IMR-90 (cell line): ENCODE data around the gene MOB3B. TPM values are rescaled to one million over a fixed set of nuclear protein-coding genes. Genes with fewer than 3 reads are reported as not detected.

Experiments
- ATAC-seq: fragments of 200-7000 bp; cut with Tn5 transposase; 2 replicates; pipeline ENCODE4 v1.9.1; 2020; ENCODE audit warnings: low read depth, mild to moderate bottlenecking, moderate library complexity
- BruUV-seq: library from RNA; stranded (reverse); fragments of 400-500 nt; replicated peaks from 2 replicates; lab custom pipeline; 2021; lab: Mats Ljungman, UMichigan
- CTCF ChIA-PET: fragments of 300-600 bp; formaldehyde crosslinking; extraction: SDS; loops from one replicate; lab custom pipeline; 2021; ENCODE audit warnings: antibody characterized with exemption; lab: Yijun Ruan, JAX
- POLR2A ChIA-PET: fragments of 300-600 bp; sonication (Branson Sonifier 250); formaldehyde crosslinking; loops from one replicate; lab custom pipeline; 2022; ENCODE audit warnings: antibody characterized with exemption; ENCODE audit not compliant: unreplicated experiment; lab: Charles Lee
- DNase-seq: peaks from one replicate; pipeline ENCODE4 v3.0.0; 2013
- H2AFZ ChIP-seq: replicated peaks from 2 replicates; pipeline ENCODE3; 2013; ENCODE audit warnings: low read length, mild to moderate bottlenecking; ENCODE audit not compliant: poor library complexity
- H2AK5ac ChIP-seq: 2 replicates; pipeline ENCODE4 v1.6.1; 2013; ENCODE audit warnings: low read depth, low read length, inconsistent platforms
- H2AK9ac ChIP-seq: replicated peaks from 2 replicates; pipeline ENCODE3; 2013; ENCODE audit warnings: mild to moderate bottlenecking, low read depth, low read length, moderate library complexity; ENCODE audit not compliant: poor library complexity
- H2BK120ac ChIP-seq: 2 replicates; pipeline ENCODE4 v1.6.1; 2013; ENCODE audit warnings: low read depth, low read length, inconsistent platforms
- H2BK15ac ChIP-seq: 3 replicates; pipeline ENCODE4 v1.6.1; 2013; ENCODE audit warnings: low read depth, low read length, inconsistent platforms
- H2BK20ac ChIP-seq: 2 replicates; pipeline ENCODE4 v1.6.1; 2013; ENCODE audit warnings: low read depth, mild to moderate bottlenecking, inconsistent platforms, low read length, moderate library complexity
- H2BK5ac ChIP-seq: 2 replicates; pipeline ENCODE4 v1.6.1; 2013; ENCODE audit warnings: mild to moderate bottlenecking, low read depth, low read length, inconsistent platforms; ENCODE audit not compliant: poor library complexity, severe bottlenecking
- H3K14ac ChIP-seq: replicated peaks from 2 replicates; pipeline ENCODE4 v1.6.1; 2013; ENCODE audit warnings: low read depth, low read length, inconsistent platforms
- H3K18ac ChIP-seq: 2 replicates; pipeline ENCODE4 v1.6.1; 2013; ENCODE audit warnings: low read depth, low read length, control low read depth
- H3K23ac ChIP-seq: 2 replicates; pipeline ENCODE4 v1.6.1; 2013; ENCODE audit warnings: low read depth, low read length, inconsistent platforms
- H3K27ac ChIP-seq: 2 replicates; pipeline ENCODE4 v1.5.1; 2013; ENCODE audit warnings: mild to moderate bottlenecking, control low read depth, low read length; ENCODE audit not compliant: insufficient read depth
- H3K27me3 ChIP-seq: 2 replicates; pipeline ENCODE4 v1.6.1; 2013; ENCODE audit warnings: low read length; ENCODE audit not compliant: control insufficient read depth, insufficient read depth
- H3K36me3 ChIP-seq: 2 replicates; pipeline ENCODE4 v1.6.1; 2013; ENCODE audit warnings: low read length, mixed read lengths; ENCODE audit not compliant: control insufficient read depth, insufficient read depth
- H3K4ac ChIP-seq: 2 replicates; pipeline ENCODE4 v1.6.1; 2013; ENCODE audit warnings: low read depth, low read length, inconsistent platforms
- H3K4me1 ChIP-seq: 2 replicates; pipeline ENCODE4 v1.6.1; 2013; ENCODE audit warnings: low read length, mixed read lengths; ENCODE audit not compliant: control insufficient read depth, insufficient read depth
- H3K4me2 ChIP-seq: 2 replicates; pipeline ENCODE4 v1.6.1; 2013; ENCODE audit warnings: low read depth, mild to moderate bottlenecking, control low read depth, low read length, moderate library complexity
- H3K4me3 ChIP-seq: 2 replicates; pipeline ENCODE4 v1.5.1; 2013; ENCODE audit warnings: low read depth, mild to moderate bottlenecking, control low read depth, low read length, moderate library complexity; ENCODE audit not compliant: insufficient read depth
- H3K56ac ChIP-seq: 2 replicates; pipeline ENCODE4 v1.6.1; 2013; ENCODE audit warnings: low read length, inconsistent platforms; ENCODE audit not compliant: insufficient read depth; ENCODE audit errors: extremely low read depth
- H3K79me1 ChIP-seq, 2 experiments: 2 replicates each; pipeline ENCODE4 v1.6.1; 2013; ENCODE audit warnings: low read length in 2 of 2, inconsistent platforms in 1 of 2, low read depth in 1 of 2
- H3K9ac ChIP-seq: 2 replicates; pipeline ENCODE4 v1.6.1; 2013; ENCODE audit warnings: low read depth, low read length, control low read depth
- H3K9me1 ChIP-seq: 2 replicates; pipeline ENCODE4 v1.6.1; 2013; ENCODE audit warnings: low read length, inconsistent platforms; ENCODE audit not compliant: insufficient read depth
- H3K9me3 ChIP-seq: 2 replicates; pipeline ENCODE4 v1.6.1; 2013; ENCODE audit warnings: low read length; ENCODE audit not compliant: control insufficient read depth, insufficient read depth
- H4K20me1 ChIP-seq: 2 replicates; pipeline ENCODE4 v1.6.1; 2013; ENCODE audit warnings: low read length, inconsistent platforms; ENCODE audit not compliant: insufficient read depth
- H4K5ac ChIP-seq: 2 replicates; pipeline ENCODE4 v1.6.1; 2013; ENCODE audit warnings: mild to moderate bottlenecking, low read depth, low read length, control low read depth
- H4K8ac ChIP-seq, 2 experiments: 2 replicates each; pipeline ENCODE4 v1.6.1; 2013; ENCODE audit warnings: low read depth in 2 of 2, low read length in 2 of 2, control low read depth in 1 of 2, inconsistent platforms in 1 of 2
- H4K91ac ChIP-seq: 2 replicates; pipeline ENCODE4 v1.6.1; 2013; ENCODE audit warnings: low read depth, low read length, inconsistent platforms; ENCODE audit not compliant: insufficient read depth
- CHD1 ChIP-seq: IDR thresholded peaks from 2 replicates; pipeline ENCODE4 v1.6.1; 2012; ENCODE audit warnings: low read depth, low read length, improper control_type of control experiment
- FOS ChIP-seq: fragments of 150-350 bp; IDR thresholded peaks from 2 replicates; pipeline ENCODE4 v1.6.1; 2016; ENCODE audit warnings: low read depth, low read length
- USF2 ChIP-seq: fragments of 150-350 bp; IDR thresholded peaks from 2 replicates; pipeline ENCODE4 v1.6.1; 2017; ENCODE audit warnings: mild to moderate bottlenecking, antibody characterized with exemption, low read length, low read depth
- WGBS, 2 experiments: methylation state at CpG; one replicate each; pipeline versions ENCODE4 v1.1.5 to v1.1.7; 2013; ENCODE audit warnings: missing lambda C conversion rate in 2 of 2; ENCODE audit not compliant: insufficient read length in 1 of 2; ENCODE audit errors: extremely low coverage in 2 of 2; 5-methylcytosine and 5-hydroxymethylcytosine counted together
- dilution Hi-C: fragments of 300-500 bp; cut with HindIII; formaldehyde crosslinking; loops from one replicate; pipeline ENCODE4 v1.14.3; 2018; ENCODE audit warnings: low sequenced_read_pairs; ENCODE audit not compliant: unreplicated experiment
- in situ Hi-C: fragments of 300-500 bp; cut with MboI; formaldehyde crosslinking; loops from 3 replicates; pipeline ENCODE4 v1.14.3; 2019; ENCODE audit warnings: low sequenced_read_pairs, inconsistent platforms, mixed read lengths
- intact Hi-C: fragments of 100-400 bp; cut with micrococcal nuclease; formaldehyde crosslinking; loops from 2 replicates; pipeline ENCODE4 v1.10.0; 2022
- polyA plus RNA-seq, 3 experiments: library from polyadenylated mRNA; depleted of rRNA; stranded (reverse); fragments of >200 nt; gene quantifications; 2 replicates each; pipeline ENCODE4 v1.2.3, GENCODE V29; 2012; ENCODE audit warnings: low replicate concordance in 1 of 3
- total RNA-seq: library from RNA; depleted of rRNA; stranded (reverse); fragments of >200 nt; gene quantifications from 2 replicates; pipeline ENCODE4 v1.2.3, GENCODE V29; 2012

MOB3B gene
- total and polyA plus RNA-seq, 2 of the 4 experiments (the other 2 are of a cell fraction), result under 0.01 to 0.02 TPM

GRCh38 chr9:27408482-27408881 is 121.1 kb downstream of the MOB3B start:
- no peak overlapping the region for H3K4me2 ChIP-seq
- DNase-seq, result no peak
- H3K9me1 ChIP-seq, result no peaks in the 10 kb centered on the region
- H2BK15ac ChIP-seq, result no peak overlapping the region
- WGBS, 2 experiments, result no CpG with 5 or more reads among the region's 2 CpGs
- H3K79me1 ChIP-seq, result no peaks in the 10 kb centered on the region
- H4K8ac ChIP-seq, result no peak overlapping the region
- dilution Hi-C loops (no loop called here), in situ Hi-C loops (no loop called here), intact Hi-C loops (no loop called here)
- H3K4me1 ChIP-seq, result no peaks in the 10 kb centered on the region
- H2AK5ac ChIP-seq, result no peak overlapping the region
- no peak overlapping the region for H3K18ac ChIP-seq
- CTCF ChIA-PET, result no interaction called here
- no peak overlapping the region; the same call in 1 of the 2 replicates for H3K56ac ChIP-seq
- no peak overlapping the region for H2AFZ ChIP-seq
- H4K20me1 ChIP-seq, result no peaks in the 10 kb centered on the region
- H3K23ac ChIP-seq, result no peak overlapping the region
- TF ChIP-seq USF2, result no peak
- TF ChIP-seq FOS, result no peak
- TF ChIP-seq CHD1, result no peak
- no peak overlapping the region for H3K27ac ChIP-seq
- H2BK120ac ChIP-seq, result no peak overlapping the region
- H3K9me3 ChIP-seq, result no peaks in the 10 kb centered on the region
- H4K5ac ChIP-seq, result no peak overlapping the region
- H3K9ac ChIP-seq, result no peak overlapping the region
- no peaks in the 10 kb centered on the region; the same call in 1 of the 2 replicates for H3K27me3 ChIP-seq
- H2BK20ac ChIP-seq, result no peak overlapping the region
- H3K36me3 ChIP-seq, result no peaks in the 10 kb centered on the region
- no peak overlapping the region for H3K14ac ChIP-seq
- ATAC-seq, result no peak
- H2AK9ac ChIP-seq, result no peak overlapping the region
- POLR2A ChIA-PET, result no interaction called here
- no TSS peak for BruUV-seq
- no peak overlapping the region for H3K4me3 ChIP-seq
- no peak overlapping the region for H4K91ac ChIP-seq
- no peak overlapping the region for H3K4ac ChIP-seq
- no peak overlapping the region for H2BK5ac ChIP-seq
